ENCODE data around the gene PLCL1. TPM values are rescaled to one million over a fixed set of nuclear protein-coding genes. Genes with fewer than 3 reads are reported as not detected.

Gene PLCL1
- total RNA-seq, 2 donors from 2014 or later, result 6.9 to 7.5 TPM

DNA sequence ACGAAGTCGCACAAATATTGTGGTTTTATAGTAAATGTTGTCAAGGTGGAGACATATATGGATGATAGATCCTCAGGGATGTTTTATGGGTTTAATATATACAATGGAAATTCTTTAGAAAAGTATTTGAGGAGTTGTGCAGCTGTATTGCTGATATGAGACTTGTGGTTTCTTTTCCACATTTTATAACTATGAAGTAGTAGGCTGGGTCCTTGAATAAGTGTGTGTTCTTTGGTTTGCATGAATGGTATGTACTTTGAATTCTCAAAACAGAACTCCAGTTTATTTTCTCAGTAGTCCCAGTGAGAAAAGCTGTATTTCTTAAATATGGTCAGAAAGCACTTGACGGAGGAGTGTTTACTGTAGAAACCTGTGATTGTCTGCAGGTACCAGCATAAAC lies 42.4 kb downstream of the PLCL1 start:
- DNase-seq (ENCODE audit: low spot score), result no peak
- intact Hi-C loops (cut with DNase I), result no loop called here

- intact Hi-C loops (cut with DNase I), result no loop called here
- DNase-seq (ENCODE audit: low spot score), result no peak
Measured at GRCh38 chr2:197847651-197848401, 43.4 kb downstream of the PLCL1 start.

DNA sequence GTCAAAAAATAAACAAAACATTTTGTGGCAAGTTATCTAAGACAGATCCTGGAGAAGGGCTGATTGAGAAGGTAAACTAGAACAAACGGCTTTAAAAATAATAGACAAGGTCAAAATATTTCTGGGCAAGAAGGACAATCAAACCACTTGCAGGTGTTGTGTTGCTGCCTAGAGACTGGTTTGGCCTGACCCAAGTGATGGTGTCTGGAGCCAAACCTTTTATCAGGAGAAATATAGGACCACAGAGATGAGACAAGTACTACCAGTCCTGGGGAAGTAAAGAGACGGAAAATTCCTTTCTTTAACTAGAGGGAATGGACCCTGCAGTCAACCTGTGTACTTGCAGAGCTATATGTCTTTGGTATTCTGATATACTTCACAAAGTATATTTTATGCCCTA lies 44.2 kb downstream of the PLCL1 start:
- no peak for DNase-seq (ENCODE audit: low spot score)
- intact Hi-C loops (cut with DNase I), result no loop called here

DNA sequence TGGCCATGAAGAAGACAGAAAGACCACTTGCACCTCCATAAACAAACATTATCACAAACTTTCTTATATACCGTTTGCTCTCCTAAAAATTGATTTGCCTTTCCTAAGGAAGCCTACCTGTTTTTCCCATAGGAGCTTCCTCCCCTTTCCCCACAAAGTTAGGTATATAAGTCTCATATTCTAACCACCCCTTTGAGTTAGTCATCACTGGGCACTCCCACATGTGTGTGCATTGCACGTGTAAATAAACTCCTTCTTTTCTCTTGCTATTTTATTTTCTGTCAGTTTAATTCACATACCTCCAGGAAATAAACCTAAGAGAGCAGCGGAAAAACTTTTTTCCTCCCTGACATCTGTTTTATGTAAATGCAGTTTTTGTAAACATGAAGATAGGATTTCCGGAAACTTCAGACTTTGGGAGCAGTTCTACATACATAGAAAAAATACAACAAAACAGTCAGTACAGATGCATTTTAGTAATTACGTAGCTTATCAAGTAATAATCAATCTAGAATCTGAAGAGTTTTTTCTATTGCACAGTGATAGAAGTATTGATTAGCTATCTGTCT lies 46.6 kb downstream of the PLCL1 start:
- no peak for DNase-seq (ENCODE audit: low spot score)
- intact Hi-C loops (cut with DNase I), result no loop called here

DNA sequence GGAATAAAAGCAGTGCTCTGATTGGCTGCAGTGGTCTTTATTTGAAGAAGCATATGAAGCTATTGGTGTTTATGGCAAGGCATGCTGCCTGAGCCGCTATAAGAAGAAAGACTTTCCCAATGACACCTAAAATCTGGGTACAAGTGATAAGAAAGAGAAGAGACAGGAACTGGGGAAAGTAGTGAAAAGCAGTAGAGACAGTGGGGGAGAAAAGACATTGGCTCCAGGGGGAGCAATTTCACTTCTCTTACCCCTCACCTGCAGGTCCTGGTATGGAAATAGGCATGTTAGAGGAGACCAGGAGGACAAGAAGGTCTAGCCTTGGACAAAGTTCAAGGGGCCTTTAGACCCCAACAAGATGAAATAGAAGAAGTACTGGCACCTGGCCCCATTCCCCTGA lies 47.1 kb downstream of the PLCL1 start:
- DNase-seq (ENCODE audit: low spot score), result no peak
- intact Hi-C loops (cut with DNase I), result no loop called here

GRCh38 chr2:197852108-197852507 lies 47.7 kb downstream of the PLCL1 start:
- DNase-seq (ENCODE audit: low spot score), result no peak
- intact Hi-C loops (cut with DNase I), result no loop called here

GRCh38 chr2:197853549-197853948 lies 49.2 kb downstream of the PLCL1 start:
- intact Hi-C loops (cut with DNase I), result no loop called here

DNA sequence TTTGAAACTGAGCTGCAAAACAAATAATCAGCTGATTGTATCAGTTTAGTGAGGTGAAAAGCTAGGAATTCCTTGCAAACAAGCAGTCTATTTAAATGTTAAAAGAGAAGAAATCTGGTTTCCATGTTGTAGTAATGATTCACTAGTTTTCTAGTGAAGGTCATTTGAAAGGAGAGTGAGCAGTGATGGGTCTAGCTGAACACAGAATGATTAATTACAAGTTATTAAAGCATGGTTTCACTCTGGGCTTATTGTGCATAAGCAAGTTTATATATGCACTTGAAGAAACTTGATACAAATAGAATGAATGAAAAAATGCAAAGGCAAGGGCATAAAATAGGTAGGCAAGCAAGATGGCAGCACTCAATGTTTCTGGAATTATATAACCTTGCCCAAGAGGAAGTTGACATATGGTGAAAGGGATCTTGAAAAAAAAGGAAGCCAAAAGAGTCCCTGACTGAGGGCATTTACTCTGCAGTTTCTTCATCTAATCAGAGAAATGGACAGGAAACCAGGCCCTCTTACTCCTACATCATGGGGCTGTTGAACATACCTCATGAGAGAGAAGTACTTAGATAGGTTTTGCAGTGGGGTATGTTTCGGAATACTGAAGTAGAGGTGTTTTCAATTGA lies 53.2 kb downstream of the PLCL1 start:
- no peak for DNase-seq (ENCODE audit: low spot score)
- intact Hi-C loops (cut with DNase I), result no loop called here

More at GRCh38 chr2:197853549-197853948, 49.2 kb downstream of the PLCL1 start:
- no peak for DNase-seq (ENCODE audit: low spot score)

- no peak for DNase-seq (ENCODE audit: low spot score)
Measured at GRCh38 chr2:197858607-197859140, 54.3 kb downstream of the PLCL1 start.

GRCh38 chr2:197862246-197862955 lies 58.0 kb downstream of the PLCL1 start:
- no peak for DNase-seq (ENCODE audit: low spot score)
- intact Hi-C loops (cut with DNase I), result no loop called here

More at GRCh38 chr2:197858607-197859140, 54.3 kb downstream of the PLCL1 start:
- intact Hi-C loops (cut with DNase I), result no loop called here

GRCh38 chr2:197863744-197864143 lies 59.4 kb downstream of the PLCL1 start:
- no peak for DNase-seq (ENCODE audit: low spot score)
- intact Hi-C loops (cut with DNase I), result no loop called here

- intact Hi-C loops (cut with DNase I), result no loop called here
- no peak for DNase-seq (ENCODE audit: low spot score)
Measured at GRCh38 chr2:197866455-197866854, 62.1 kb downstream of the PLCL1 start.

- DNase-seq (ENCODE audit: low spot score), result no peak
- intact Hi-C loops (cut with DNase I), result no loop called here
Measured at GRCh38 chr2:197867033-197867432, 62.6 kb downstream of the PLCL1 start.

GRCh38 chr2:197867624-197868023 lies 63.2 kb downstream of the PLCL1 start:
- intact Hi-C loops (cut with DNase I), result no loop called here

GRCh38 chr2:197868206-197868605 lies 63.8 kb downstream of the PLCL1 start:
- intact Hi-C loops (cut with DNase I), result no loop called here
- no peak for DNase-seq (ENCODE audit: low spot score)

More at GRCh38 chr2:197867624-197868023, 63.2 kb downstream of the PLCL1 start:
- DNase-seq (ENCODE audit: low spot score), result no peak

DNA sequence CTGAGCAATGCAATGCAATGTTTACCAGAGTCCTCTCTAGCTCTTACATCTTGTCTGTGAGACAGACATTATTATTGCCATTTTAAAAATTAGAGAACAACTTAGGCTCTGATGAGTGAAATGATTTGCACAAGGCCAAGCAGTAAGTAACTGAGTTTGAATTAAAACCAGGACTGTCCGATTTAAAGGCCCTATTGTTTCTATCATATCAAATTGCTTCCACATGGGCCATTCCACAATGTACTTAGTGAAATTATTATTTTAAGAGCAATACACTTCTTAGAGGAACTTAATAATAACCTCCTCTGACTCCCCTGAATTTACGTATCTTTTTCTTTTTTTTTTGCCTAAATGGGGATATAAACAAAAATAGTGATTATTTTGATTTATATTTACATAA lies 64.6 kb downstream of the PLCL1 start:
- intact Hi-C loops (cut with DNase I), result no loop called here
- no peak for DNase-seq (ENCODE audit: low spot score)

DNA sequence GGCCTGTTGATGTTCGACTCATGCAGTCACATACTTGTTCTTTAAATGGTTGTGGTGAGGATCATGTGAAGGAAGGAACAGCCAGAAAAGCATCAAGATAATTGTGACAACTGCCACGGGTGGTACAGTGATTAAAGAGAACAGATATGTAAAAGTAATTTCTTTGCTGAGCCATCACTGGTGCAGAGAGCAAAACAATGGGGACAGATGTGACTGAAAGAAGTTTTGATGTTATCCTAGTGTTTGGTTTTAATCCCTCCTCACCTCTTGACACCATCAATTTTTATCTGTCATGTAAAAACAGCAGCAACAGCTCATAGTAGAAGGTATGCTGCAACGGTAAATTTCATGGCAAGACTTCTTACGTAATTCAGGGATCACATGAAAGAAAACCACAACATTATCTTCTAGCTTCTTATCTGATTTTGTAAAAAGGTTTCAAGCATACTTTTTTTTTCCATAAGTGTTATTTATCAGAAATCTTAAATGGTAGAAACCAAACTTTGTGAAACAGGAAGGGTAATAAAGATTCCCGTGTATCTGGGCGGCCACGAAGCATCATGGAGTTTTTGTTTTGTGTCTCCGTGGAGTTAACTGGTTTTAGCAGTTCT lies 65.2 kb downstream of the PLCL1 start:
- no peak for DNase-seq (ENCODE audit: low spot score)
- intact Hi-C loops (cut with DNase I), result no loop called here

GRCh38 chr2:197870137-197870536 lies 65.7 kb downstream of the PLCL1 start:
- DNase-seq (ENCODE audit: low spot score), result no peak
- intact Hi-C loops (cut with DNase I), result no loop called here

DNA sequence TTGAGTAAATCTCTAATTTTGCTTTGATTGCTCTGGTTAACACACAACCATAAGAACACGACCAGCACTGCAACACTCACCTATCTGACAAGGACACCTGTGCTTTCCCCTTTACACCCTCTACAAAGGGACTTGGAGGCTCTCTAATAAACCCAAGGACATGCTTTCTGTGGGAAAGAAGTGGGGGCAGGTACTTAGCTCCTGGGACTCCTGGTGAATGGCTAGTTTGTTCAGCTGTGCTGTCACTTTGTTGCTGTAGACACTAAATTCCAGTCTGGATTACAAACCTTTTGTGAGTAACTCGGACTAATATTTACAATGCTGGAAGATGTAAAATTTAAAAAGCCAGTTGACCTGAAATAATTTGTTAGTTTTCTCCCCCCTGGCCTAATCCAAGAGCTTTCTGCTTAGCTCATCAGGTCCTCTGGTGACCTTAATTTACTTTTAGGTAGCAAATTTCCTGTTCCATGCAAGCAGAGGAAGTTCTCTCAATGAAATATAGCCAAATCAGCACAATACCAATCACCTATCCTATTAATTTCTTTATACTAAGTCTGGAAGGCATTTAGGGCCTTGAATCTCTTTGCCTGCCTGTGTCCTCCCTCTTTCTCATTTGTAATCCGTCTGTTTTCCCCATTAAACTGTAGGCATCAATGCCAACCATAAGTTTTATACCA lies 67.5 kb downstream of the PLCL1 start:
- intact Hi-C loops (cut with DNase I), result no loop called here

More for the DNA sequence above, 67.5 kb downstream of the PLCL1 start:
- DNase-seq (ENCODE audit: low spot score), result no peak
